Measurements from ENCODE around the gene TRIO.
A peak's percentile ranks its signal among the peaks of the same experiment; 100 is the strongest.

The TRIO gene

DNA sequence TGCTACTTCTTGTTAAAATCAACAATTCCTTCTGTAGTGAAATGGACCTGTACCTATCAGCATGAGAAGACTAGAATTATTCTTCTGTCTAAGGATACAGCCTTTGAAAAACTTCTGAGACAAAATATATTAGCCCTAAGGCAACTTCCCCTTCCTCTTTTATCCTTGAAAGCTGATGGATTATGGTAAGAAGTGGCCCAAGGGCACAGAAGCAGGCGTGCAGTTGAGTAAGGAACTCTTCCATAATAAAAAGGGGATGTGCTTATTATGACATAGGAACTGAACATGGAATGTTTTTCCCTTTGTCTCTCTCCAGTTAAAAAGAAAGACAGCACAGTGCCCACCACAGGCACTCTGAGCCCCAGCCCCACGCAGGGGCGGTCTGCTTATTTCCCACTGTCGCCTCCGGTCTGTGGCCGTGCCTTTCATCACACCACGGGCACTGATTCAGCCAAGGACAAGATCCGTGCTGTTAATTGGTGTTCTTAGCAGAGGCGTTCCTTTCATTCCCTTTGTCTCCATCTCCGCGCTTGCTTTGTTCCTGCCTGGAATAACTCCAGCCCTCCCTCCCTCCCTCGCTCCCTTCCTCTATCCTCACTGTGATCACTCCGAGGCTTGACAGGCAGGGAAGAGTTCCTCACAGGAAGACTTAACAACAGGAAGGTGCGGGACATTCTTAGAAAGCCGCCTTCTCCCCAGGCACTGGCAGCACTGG, 302.6 kb downstream of the TRIO start:
- DNase-seq = peak; percentile 83

GRCh38 chr5:14447958-14448911, 305.1 kb downstream of the TRIO start:
- no peak for DNase-seq

- no peak for DNase-seq
Measured at GRCh38 chr5:14449052-14449661, 306.0 kb downstream of the TRIO start.

- no peak for DNase-seq
Measured at GRCh38 chr5:14450018-14450524, 306.9 kb downstream of the TRIO start.

- no peak for DNase-seq
Measured at GRCh38 chr5:14450742-14451141, 307.6 kb downstream of the TRIO start.

DNA sequence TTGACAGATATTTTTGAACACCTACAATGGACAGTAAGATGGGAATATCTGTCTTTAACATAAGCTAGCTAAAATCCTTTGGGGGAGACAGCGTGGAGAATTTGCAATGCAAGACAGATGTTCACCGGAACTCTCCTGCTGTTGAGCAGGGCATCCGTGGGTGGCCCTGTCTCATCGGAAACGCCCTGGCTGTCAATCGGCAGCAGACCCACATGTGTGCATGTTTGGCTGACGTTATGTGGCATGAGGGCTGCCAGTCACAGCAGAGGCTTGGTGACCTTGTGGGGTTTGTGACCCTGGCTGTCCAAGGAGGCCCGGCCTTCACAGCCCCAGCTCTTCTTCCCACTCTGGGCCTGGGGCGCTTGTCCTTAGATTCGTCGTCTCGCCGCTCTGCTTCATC, 308.7 kb downstream of the TRIO start:
- no peak for DNase-seq

GRCh38 chr5:14452685-14453454, 309.7 kb downstream of the TRIO start:
- DNase-seq = no peak

DNA sequence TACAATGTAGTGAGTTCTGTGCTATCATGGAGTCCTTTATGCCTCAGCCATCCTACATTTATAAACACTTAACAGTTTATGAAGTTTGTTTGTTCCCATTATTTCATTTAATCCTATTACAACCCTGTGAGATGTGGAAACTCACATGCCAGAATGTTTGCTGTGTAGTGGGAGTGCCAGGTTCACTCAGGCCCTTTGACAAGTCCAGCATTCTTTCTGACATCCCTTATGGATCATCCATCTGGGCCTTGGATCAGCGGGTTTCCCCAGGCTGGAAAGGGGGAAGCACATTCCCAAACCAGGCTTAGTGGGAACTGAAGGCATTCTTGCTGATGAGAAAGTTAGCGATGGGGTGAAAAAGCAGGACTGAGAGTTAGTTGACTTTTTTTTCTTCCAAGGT, 310.3 kb downstream of the TRIO start:
- DNase-seq = no peak

- DNase-seq = no peak
Measured at GRCh38 chr5:14455814-14456321, 312.7 kb downstream of the TRIO start.

GRCh38 chr5:14457476-14457875, 314.3 kb downstream of the TRIO start:
- peak; percentile 13 for DNase-seq

DNA sequence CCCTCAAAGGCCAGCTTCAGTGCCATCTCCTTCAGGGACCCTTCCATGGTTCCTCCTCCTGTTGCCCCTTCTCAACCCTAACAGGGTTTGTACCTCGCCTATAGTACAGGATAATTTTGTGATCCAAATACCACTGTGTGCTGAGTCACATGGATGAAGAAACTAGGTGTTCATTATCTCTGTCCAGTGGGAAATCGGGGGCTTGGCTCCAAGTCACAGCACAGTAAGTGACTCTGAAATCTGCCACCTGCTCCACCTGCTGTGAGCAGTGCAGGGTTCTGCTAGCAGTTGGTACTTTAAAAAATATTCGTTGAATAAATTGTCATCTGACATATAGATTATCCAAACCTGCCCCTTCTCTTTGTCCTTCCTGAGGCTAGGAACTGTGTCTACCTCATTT, 315.3 kb downstream of the TRIO start:
- DNase-seq = no peak

DNA sequence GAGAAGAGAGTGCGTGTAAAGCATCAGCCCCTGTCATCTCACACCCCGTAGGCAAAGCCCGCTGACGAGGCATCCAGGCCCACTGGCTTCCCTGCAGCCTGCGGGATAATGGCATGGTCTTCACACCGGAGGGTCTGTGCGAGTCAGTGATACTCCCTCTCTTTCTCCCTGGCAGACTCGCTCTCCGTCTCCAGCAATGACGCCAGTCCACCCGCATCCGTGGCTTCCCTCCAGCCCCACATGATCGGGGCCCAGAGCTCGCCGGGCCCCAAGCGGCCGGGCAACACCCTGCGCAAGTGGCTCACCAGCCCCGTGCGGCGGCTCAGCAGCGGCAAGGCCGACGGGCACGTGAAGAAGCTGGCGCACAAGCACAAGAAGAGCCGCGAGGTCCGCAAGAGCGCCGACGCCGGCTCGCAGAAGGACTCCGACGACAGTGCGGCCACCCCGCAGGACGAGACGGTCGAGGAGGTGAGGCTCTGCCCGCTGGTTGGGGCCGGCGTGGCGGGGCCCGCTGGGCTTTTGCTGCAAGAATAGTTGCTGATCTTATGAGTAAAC, 317.8 kb downstream of the TRIO start:
- DNase-seq = no peak

- no peak for DNase-seq
Measured at GRCh38 chr5:14462681-14463080, 319.5 kb downstream of the TRIO start.

- DNase-seq = no peak
Measured at GRCh38 chr5:14463629-14464028, 320.5 kb downstream of the TRIO start.

- DNase-seq = no peak
Measured at GRCh38 chr5:14464096-14464495, 321.0 kb downstream of the TRIO start.

- no peak for DNase-seq
Measured at GRCh38 chr5:14464671-14465070, 321.5 kb downstream of the TRIO start.

DNA sequence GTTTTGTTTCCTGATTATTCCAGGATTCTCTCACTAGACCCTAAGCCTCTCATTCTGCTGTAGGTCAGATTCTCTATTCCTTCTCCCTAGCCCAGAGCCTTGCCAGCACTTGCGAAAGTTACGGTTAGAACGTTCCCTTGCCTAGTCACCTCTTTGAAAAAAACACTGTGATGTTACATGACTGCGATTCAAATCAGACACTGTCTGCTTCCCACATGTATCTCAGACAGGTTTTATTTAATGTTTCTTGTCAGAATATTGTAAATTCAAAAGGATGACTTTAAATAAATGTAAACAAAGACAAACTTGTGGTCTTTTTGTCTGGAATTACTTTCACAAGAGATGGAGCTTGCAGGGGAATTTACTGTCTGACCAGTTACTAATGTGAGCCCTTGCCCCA, 322.0 kb downstream of the TRIO start:
- no peak for DNase-seq

GRCh38 chr5:14465776-14466175, 322.6 kb downstream of the TRIO start:
- DNase-seq = no peak

GRCh38 chr5:14467251-14467650, 324.1 kb downstream of the TRIO start:
- DNase-seq = no peak

GRCh38 chr5:14467886-14468285, 324.7 kb downstream of the TRIO start:
- DNase-seq = no peak

GRCh38 chr5:14469551-14470377, 326.6 kb downstream of the TRIO start:
- no peak for DNase-seq
